Activated T-cell treated with anti-CD3 and anti-CD28 coated beads for 48 hours (primary cell): ENCODE data around the gene ACO2.

Source experiments
- DNase-seq: peaks from one replicate; pipeline ENCODE4 v3.0.0-alpha.2; 2020; ENCODE audit warnings: low read depth

Gene ACO2

DNA sequence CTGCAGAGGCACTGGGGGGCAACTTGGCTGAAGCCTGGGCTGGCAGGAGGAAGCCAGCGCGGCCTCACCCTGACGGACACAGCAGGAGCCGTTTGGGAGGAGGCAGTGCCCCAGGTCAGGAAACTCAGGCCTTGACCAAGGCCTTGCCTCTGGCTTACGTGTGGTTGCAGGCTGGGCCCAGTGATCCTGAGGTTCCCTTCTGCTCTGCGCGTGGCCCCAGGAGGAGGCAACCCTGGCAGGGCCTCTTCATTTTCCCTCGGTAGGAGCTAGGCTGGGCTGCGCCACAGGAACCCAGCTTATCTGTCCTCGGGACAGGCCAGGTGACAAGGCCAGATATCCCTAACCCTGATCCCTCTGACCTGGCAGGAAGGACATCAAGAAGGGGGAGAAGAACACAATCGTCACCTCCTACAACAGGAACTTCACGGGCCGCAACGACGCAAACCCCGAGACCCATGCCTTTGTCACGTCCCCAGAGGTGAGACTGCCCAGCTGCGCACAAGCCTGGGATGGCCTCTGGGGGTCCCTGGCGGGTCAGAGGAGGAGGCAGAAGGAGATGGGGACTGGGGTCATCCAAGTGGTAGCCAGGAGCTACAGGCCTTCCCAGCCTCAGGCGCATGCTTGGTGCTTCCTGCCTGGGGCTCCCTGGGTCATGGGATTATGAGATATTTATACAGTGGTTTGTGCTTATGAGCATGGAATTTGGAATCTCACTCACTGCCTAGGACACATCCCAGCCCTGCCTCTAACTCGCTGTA lies 54.7 kb downstream of the ACO2 start:
- no peak for DNase-seq

DNA sequence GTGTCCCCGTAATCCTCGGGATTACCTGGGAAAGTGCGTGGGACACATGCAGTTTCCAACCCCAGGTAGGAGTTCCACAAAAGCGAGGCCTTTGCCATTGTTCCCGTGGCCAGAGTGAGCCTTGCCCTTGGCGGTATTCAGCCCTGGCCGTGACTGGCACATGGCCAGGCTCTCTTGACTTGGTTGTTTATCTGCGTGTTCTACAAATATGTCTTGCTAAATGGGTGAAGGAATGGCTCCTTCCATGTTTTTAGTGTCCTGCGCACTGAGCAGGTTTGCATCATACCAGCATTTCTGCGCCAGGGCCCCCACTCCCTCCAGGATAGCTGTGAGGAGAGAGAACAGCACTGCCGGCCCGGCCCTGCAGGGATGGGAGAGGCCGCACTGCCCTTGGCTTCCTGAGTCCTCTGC lies 55.3 kb downstream of the ACO2 start:
- DNase-seq, result no peak

DNA sequence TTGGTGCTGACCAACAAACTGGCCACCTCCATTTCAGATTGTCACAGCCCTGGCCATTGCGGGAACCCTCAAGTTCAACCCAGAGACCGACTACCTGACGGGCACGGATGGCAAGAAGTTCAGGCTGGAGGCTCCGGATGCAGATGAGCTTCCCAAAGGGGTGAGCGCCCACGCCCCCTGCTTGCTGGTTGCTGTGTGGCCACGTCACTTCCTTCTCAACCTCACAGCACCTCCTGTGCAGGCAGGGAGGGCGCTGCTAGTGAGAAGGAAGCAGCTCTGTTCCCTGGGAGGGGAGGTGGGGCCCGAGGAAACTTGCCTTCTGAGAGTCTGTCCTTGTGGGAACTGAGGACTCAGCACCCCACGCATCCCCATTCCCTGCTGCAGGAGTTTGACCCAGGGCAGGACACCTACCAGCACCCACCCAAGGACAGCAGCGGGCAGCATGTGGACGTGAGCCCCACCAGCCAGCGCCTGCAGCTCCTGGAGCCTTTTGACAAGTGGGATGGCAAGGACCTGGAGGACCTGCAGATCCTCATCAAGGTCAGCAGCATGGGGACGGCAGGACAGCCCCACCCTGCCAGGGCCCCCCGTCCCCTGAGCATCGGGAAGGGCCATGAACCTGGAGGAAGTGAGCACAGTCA lies 56.0 kb downstream of the ACO2 start:
- DNase-seq, result peak; percentile 51

GRCh38 chr22:41525450-41526225 lies 56.7 kb downstream of the ACO2 start:
- no peak for DNase-seq

DNA sequence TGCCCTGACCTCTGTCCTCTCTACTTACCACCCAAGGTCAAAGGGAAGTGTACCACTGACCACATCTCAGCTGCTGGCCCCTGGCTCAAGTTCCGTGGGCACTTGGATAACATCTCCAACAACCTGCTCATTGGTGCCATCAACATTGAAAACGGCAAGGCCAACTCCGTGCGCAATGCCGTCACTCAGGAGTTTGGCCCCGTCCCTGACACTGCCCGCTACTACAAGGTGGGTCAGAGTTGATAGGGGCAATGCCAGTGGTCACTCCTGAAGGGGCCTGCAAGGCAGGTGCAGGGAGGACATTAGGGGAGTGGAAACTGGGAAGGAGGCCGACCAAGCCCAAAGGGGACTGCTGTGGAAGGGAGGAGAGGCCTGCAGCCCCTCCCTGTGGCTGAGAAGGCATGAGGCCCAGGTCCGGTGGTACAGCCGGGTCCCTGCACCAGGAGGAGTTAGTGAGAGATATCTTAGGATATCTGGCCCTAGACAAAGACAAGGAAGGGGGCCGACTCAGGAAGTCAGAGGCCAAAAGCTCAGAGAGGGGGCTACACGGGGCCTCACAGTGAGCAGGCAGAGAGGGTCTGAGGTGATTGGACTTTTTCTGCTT lies 57.4 kb downstream of the ACO2 start:
- DNase-seq, result no peak

- DNase-seq, result peak; percentile 60
Observed at GRCh38 chr22:41526830-41527799, 58.2 kb downstream of the ACO2 start.

- DNase-seq, result no peak
Observed at GRCh38 chr22:41528132-41528766, 59.3 kb downstream of the ACO2 start.

DNA sequence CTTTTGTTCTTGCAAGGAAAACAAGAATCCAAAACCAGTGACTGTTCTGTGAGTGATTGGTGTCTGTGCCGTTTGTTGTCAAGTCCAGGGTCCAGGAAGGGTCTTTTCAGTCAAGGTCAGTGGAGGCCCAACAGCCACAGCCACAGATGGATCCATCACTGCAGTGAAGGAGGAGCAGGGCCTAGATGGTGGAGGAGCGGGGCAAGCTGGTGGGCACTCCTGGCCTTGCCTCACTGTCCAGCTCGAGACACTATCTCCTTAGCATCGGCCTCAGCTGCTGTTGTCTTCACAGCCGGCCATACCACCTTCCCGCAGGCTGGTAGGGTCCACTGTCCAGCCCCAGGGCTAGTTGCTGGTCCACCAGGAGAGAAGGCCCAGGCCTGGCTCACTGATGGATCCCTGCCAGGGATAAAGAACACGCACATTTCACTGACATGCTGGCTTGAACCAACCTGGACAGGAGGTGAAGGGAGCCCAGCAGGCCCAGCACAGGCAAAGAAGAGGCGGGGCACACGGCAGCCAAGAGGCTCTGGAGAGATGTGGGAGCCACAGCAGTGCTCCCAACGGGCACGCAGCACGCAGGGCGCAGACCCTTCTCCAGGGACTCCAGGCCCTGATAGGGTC lies 60.1 kb downstream of the ACO2 start:
- DNase-seq, result no peak

- DNase-seq, result no peak
Observed at GRCh38 chr22:41530890-41531714, 62.2 kb downstream of the ACO2 start.

DNA sequence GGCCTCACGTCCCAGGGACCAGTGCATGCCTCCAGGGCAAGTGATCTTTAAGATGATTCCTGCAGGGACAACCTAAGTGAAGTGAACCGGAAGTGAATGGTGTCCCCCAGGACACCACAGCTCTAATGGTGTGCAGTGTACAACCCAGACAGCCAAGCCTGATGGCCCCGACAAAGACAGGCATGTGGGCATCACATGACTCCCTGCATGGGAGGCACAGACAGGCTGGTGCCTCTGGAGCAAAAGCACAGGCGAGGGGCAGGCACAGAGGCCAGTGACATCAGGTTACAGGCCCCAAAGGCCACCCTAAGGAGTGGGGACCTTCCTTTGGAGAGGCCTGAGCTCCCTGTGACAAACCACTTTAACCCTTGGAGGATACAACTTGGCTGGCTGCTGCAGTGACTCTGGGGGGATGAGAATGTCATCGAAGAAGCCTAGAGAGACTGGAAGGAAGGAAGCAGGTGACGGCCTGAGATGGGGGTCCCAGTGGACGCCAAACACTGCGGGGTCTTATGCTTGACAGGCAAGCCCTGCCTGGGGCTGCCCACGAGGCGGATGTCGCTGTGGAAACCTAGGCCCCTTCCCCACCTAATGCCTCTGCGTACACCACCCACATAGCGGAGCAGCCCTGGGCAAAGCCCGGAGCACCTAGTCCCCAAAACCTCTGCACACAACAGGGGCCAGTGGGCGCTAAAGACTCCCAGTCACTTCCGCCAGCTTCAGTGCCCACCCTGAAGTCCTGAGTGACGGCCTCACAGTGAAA lies 63.0 kb downstream of the ACO2 start:
- no peak for DNase-seq

GRCh38 chr22:41532908-41533825 lies 64.2 kb downstream of the ACO2 start:
- DNase-seq, result peak; percentile 67

GRCh38 chr22:41534219-41534618 lies 65.3 kb downstream of the ACO2 start:
- no peak for DNase-seq

GRCh38 chr22:41535244-41535643 lies 66.3 kb downstream of the ACO2 start:
- DNase-seq, result no peak

GRCh38 chr22:41537203-41537602 lies 68.3 kb downstream of the ACO2 start:
- DNase-seq, result no peak

- no peak for DNase-seq
Observed at GRCh38 chr22:41538583-41538982, 69.7 kb downstream of the ACO2 start.

GRCh38 chr22:41539146-41540005 lies 70.5 kb downstream of the ACO2 start:
- DNase-seq, result no peak

DNA sequence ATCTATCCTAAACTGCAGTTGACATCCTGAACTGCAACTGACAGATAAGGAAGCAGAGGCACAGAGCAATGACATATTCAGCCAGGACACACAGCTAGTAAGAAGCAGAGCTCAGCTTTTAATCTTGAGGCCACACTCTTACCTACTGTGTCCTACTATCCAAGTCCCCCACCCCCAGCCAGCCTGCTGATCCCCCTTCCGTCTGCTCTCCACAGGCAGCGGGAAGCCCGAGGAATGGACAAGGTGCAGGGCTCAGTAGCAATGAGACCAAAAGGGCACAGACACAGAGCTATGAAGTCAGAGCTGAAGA lies 71.0 kb downstream of the ACO2 start:
- DNase-seq, result no peak
